Esophagus (tissue), 2 donors: ENCODE results near the gene NGF. TPM values are rescaled to one million over a fixed set of nuclear protein-coding genes. Genes with fewer than 3 reads are reported as not detected.

Experiments
- H3K27ac ChIP-seq, 2 donors: one replicate each; pipeline ENCODE4 v1.5.1; 2013; ENCODE audit warnings: low read depth in 2 of 2, mild to moderate bottlenecking in 2 of 2, inconsistent platforms in 1 of 2, low read length in 1 of 2, moderate library complexity in 1 of 2
- H3K27me3 ChIP-seq, 2 donors: one replicate each; pipeline ENCODE4 v1.6.1; 2013; ENCODE audit warnings: low read length in 2 of 2, control low read depth in 1 of 2, mild to moderate bottlenecking in 1 of 2; ENCODE audit not compliant: insufficient read depth in 2 of 2, control insufficient read depth in 1 of 2
- H3K36me3 ChIP-seq, 2 donors: one replicate each; pipeline ENCODE4 v1.6.1; 2013; ENCODE audit warnings: low read length in 1 of 2; ENCODE audit not compliant: control insufficient read depth in 2 of 2, insufficient read depth in 2 of 2
- H3K4me1 ChIP-seq, 2 donors: one replicate each; pipeline ENCODE4 v1.6.1; 2013; ENCODE audit warnings: low read length in 1 of 2; ENCODE audit not compliant: control insufficient read depth in 2 of 2, insufficient read depth in 2 of 2
- H3K4me3 ChIP-seq, 2 donors: one replicate each; pipeline ENCODE4 v1.5.1; 2013; ENCODE audit warnings: low read length in 2 of 2, mild to moderate bottlenecking in 2 of 2, low read depth in 1 of 2, moderate library complexity in 1 of 2
- H3K9me3 ChIP-seq, 2 donors: one replicate each; pipeline ENCODE4 v1.6.1; 2013; ENCODE audit warnings: mild to moderate bottlenecking in 2 of 2, low read depth in 1 of 2, low read length in 1 of 2, moderate library complexity in 1 of 2; ENCODE audit not compliant: control insufficient read depth in 2 of 2, insufficient read depth in 1 of 2
- WGBS, 2 donors: extraction: QIAGEN DNeasy Blood & Tissue Kit; methylation state at CpG; one replicate each; pipeline ENCODE4 v1.1.7; 2013; 5-methylcytosine and 5-hydroxymethylcytosine counted together
- polyA plus RNA-seq, 2 donors: library from polyadenylated mRNA; stranded (reverse); fragments of 200-250 nt; gene quantifications; one replicate each; pipeline ENCODE4 v1.2.3, GENCODE V29; 2013
- donor health status: healthy with polysubstance abuse.
- donor health status: Bipolar disorder and iron deficiency.

Gene NGF
- polyA plus RNA-seq, 2 donors, result 0.35 to 0.39 TPM

- Histone ChIP-seq H3K27me3 (no peaks in the 10 kb centered on the region), H3K9me3 (peaks cover 0 to 6% of the 10 kb centered on the region in 2 donors), H3K27ac (no peak overlapping the region), H3K4me1 (no peaks in the 10 kb centered on the region), H3K4me3 (no peak overlapping the region), H3K36me3 (no peaks in the 10 kb centered on the region)
- 31 to 44% methylated on average over 2 of the region's 2 CpGs for WGBS, 2 donors
Observed at GRCh38 chr1:115277276-115277675, 60.8 kb downstream of the NGF start.

- Histone ChIP-seq H3K36me3 (no peaks in the 10 kb centered on the region), H3K27ac (no peak overlapping the region), H3K27me3 (no peaks in the 10 kb centered on the region), H3K4me1 (no peaks in the 10 kb centered on the region), H3K9me3 (peaks cover 0 to 6% of the 10 kb centered on the region in 2 donors), H3K4me3 (no peak overlapping the region)
Observed at GRCh38 chr1:115275216-115275615, 62.8 kb downstream of the NGF start.

GRCh38 chr1:115274467-115274866, 63.6 kb downstream of the NGF start:
- H3K9me3 ChIP-seq, result peaks cover 0 to 6% of the 10 kb centered on the region in 2 donors
- no peak overlapping the region for H3K27ac ChIP-seq
- H3K4me3 ChIP-seq, result no peak overlapping the region
- H3K4me1 ChIP-seq, result no peaks in the 10 kb centered on the region
- H3K27me3 ChIP-seq, result no peaks in the 10 kb centered on the region
- WGBS, 2 donors, result 89 to 92% methylated on average over 4 of the region's 4 CpGs
- no peaks in the 10 kb centered on the region for H3K36me3 ChIP-seq

DNA sequence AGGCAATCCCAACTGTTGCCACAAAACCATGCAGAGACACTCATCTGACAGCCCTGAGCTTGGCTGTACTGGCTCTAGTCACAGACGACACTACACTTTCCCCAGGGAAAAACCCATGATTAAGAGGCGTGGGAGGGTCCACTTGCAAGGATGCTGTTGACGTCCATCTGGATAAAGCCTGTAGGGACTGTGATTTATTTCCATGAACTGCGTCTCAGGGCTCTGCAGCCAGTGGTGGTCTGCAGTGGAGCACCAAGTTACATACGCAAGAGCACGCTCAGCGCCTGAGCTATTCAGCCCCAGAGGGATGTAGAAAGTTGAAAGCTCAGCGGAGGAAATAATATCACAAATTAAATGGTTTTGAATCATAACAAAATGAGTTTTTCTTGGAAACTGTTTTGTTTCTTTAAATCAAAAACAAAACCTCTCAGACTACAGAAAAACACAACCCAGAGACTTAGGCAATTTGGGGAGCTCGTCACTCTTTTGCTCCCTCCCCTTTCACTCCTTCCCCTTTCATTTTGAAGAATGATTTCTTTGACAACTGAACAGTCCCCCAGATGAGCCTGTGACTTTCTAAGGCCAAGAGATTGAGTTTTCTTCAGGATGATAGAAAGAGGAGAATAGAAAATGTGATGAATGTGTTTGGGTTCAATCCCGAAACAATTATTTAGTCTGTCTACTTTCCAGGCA, 71.2 kb downstream of the NGF start:
- 76% methylated on average over 10 of the region's 10 CpGs for WGBS, 2 donors

GRCh38 chr1:115265099-115265498, 73.0 kb downstream of the NGF start:
- 53 to 63% methylated on average over 1 of the region's 1 CpG for WGBS, 2 donors

More for the DNA sequence above, 71.2 kb downstream of the NGF start:
- no peaks in the 10 kb centered on the region for H3K9me3 ChIP-seq
- no peaks in the 10 kb centered on the region for H3K36me3 ChIP-seq
- no peaks in the 10 kb centered on the region for H3K27me3 ChIP-seq
- no peak overlapping the region for H3K4me3 ChIP-seq
- no peak overlapping the region for H3K27ac ChIP-seq
- H3K4me1 ChIP-seq, result no peaks in the 10 kb centered on the region

GRCh38 chr1:115262886-115263285, 75.2 kb downstream of the NGF start:
- Histone ChIP-seq H3K4me1 (no peaks in the 10 kb centered on the region), H3K27me3 (no peaks in the 10 kb centered on the region), H3K4me3 (no peak overlapping the region), H3K36me3 (no peaks in the 10 kb centered on the region), H3K27ac (no peak overlapping the region), H3K9me3 (peaks cover 0 to 4% of the 10 kb centered on the region in 2 donors)
- 72 to 73% methylated on average over 4 of the region's 4 CpGs for WGBS, 2 donors

More at GRCh38 chr1:115265099-115265498, 73.0 kb downstream of the NGF start:
- H3K4me3 ChIP-seq, result no peak overlapping the region
- H3K9me3 ChIP-seq, result no peaks in the 10 kb centered on the region
- H3K4me1 ChIP-seq, result no peaks in the 10 kb centered on the region
- no peak overlapping the region for H3K27ac ChIP-seq
- H3K27me3 ChIP-seq, result no peaks in the 10 kb centered on the region
- H3K36me3 ChIP-seq, result no peaks in the 10 kb centered on the region

GRCh38 chr1:115261496-115261895, 76.6 kb downstream of the NGF start:
- H3K36me3 ChIP-seq, result no peaks in the 10 kb centered on the region
- H3K27ac ChIP-seq, result no peak overlapping the region
- 54 to 57% methylated on average over 1 of the region's 1 CpG for WGBS, 2 donors
- peaks cover 0 to 4% of the 10 kb centered on the region in 2 donors for H3K9me3 ChIP-seq
- H3K4me3 ChIP-seq, result no peak overlapping the region
- H3K27me3 ChIP-seq, result no peaks in the 10 kb centered on the region
- no peaks in the 10 kb centered on the region for H3K4me1 ChIP-seq

- no peaks in the 10 kb centered on the region for H3K36me3 ChIP-seq
- no peak overlapping the region for H3K27ac ChIP-seq
- H3K4me3 ChIP-seq, result no peak overlapping the region
- no peaks in the 10 kb centered on the region for H3K4me1 ChIP-seq
- peaks cover 0 to 4% of the 10 kb centered on the region in 2 donors for H3K9me3 ChIP-seq
- WGBS, 2 donors, result 56 to 60% methylated on average over 3 of the region's 3 CpGs
- H3K27me3 ChIP-seq, result no peaks in the 10 kb centered on the region
Observed at GRCh38 chr1:115258302-115258866, 79.7 kb downstream of the NGF start.

GRCh38 chr1:115257591-115257990, 80.5 kb downstream of the NGF start:
- no peaks in the 10 kb centered on the region for H3K27me3 ChIP-seq
- peaks cover 0 to 4% of the 10 kb centered on the region in 2 donors for H3K9me3 ChIP-seq
- no peak overlapping the region for H3K27ac ChIP-seq
- H3K4me3 ChIP-seq, result no peak overlapping the region
- no peaks in the 10 kb centered on the region for H3K4me1 ChIP-seq
- H3K36me3 ChIP-seq, result no peaks in the 10 kb centered on the region

GRCh38 chr1:115255154-115255553, 82.9 kb downstream of the NGF start:
- H3K36me3 ChIP-seq, result no peaks in the 10 kb centered on the region
- WGBS, 2 donors, result 93 to 97% methylated on average over 1 of the region's 1 CpG
- peaks cover 0 to 4% of the 10 kb centered on the region in 2 donors for H3K9me3 ChIP-seq
- no peaks in the 10 kb centered on the region for H3K4me1 ChIP-seq
- H3K4me3 ChIP-seq, result no peak overlapping the region
- H3K27me3 ChIP-seq, result no peaks in the 10 kb centered on the region
- no peak overlapping the region for H3K27ac ChIP-seq
